ENCODE results near the gene CARS1. TPM values are rescaled to one million over a fixed set of nuclear protein-coding genes. Genes with fewer than 3 reads are reported as not detected.

The CARS1 gene
- polyA plus RNA-seq, 3 donors = 30.9 to 46.8 (median 35.7) TPM

GRCh38 chr11:3003396-3004231, 53.6 kb downstream of the CARS1 start:
- peak overlapping the region in 2 of 7 donors; percentile 38 to 58 for H3K27ac Mint-ChIP-seq
- 95% methylated on average over 9 of the region's 12 CpGs for WGBS (ENCODE audit: insufficient coverage)

GRCh38 chr11:3002871-3003270, 54.4 kb downstream of the CARS1 start:
- peak overlapping the region in 4 of 7 donors; percentile 26 to 90 (median 73) for H3K27ac Mint-ChIP-seq
- H3K36me3 Mint-ChIP-seq = peaks cover 69 to 85% of the 10 kb centered on the region in 2 donors
- Histone ChIP-seq H3K9me3 (replicated peaks in 1 of 2; ENCODE audit: control insufficient read depth in 1 of 2, insufficient read depth in 1 of 2, low read length in 2 of 2) (no peaks in the 10 kb centered on the region), H3K79me2 (ENCODE audit: insufficient read depth, low read length) (no peaks in the 10 kb centered on the region), H3K36me3 (replicated peaks in 1 of 2; ENCODE audit: control insufficient read depth in 1 of 2, insufficient read depth in 2 of 2, low read length in 2 of 2) (peaks cover 49 to 85% of the 10 kb centered on the region in 2 donors), H3K4me1 (ENCODE audit: control insufficient read depth in 1 of 2, insufficient read depth in 2 of 2, low read length in 2 of 2) (peaks cover 12% of the 10 kb centered on the region in 2 donors), H3K4me3 (replicated peaks in 1 of 3; ENCODE audit: low read depth in 2 of 3, low read length in 3 of 3) (peak overlapping the region in 1 of 3 experiments; percentile 16), H3K4me2 (replicated peaks; ENCODE audit: extremely low read depth, low read length, poor library complexity, severe bottlenecking) (peak overlapping the region; percentile 2), H3K9ac (ENCODE audit: insufficient read depth, low read length, poor library complexity, severe bottlenecking) (no peak overlapping the region), H3K27me3 (ENCODE audit: control insufficient read depth in 2 of 2, insufficient read depth in 2 of 2, low read length in 2 of 2) (no peaks in the 10 kb centered on the region), H4K20me1 (ENCODE audit: insufficient read depth, low read length) (peaks cover 8% of the 10 kb centered on the region), H2AFZ (ENCODE audit: insufficient read depth, low read depth, low read length, poor library complexity, severe bottlenecking) (no peak overlapping the region), H3K27ac (ENCODE audit: low read depth in 1 of 2, low read length in 2 of 2) (peak overlapping the region in 1 of 2 donors; percentile 43)
- H3K4me3 Mint-ChIP-seq = no peak overlapping the region
- H3K4me1 Mint-ChIP-seq = peaks cover 16% of the 10 kb centered on the region
- intact Hi-C loops (cut with micrococcal nuclease) = no loop called here
- WGBS (ENCODE audit: insufficient coverage) = 100% methylated on average over 2 of the region's 8 CpGs
- H3K9me3 Mint-ChIP-seq = peaks cover 0 to 4% (median 0%) of the 10 kb centered on the region in 7 donors
- no peak for DNase-seq
- no peak for TF ChIP-seq CTCF (IDR thresholded peaks at IDR 0.05)
- no peaks in the 10 kb centered on the region for H3K27me3 Mint-ChIP-seq (ENCODE audit: low read depth in 3 of 3)

More at GRCh38 chr11:3003396-3004231, 53.6 kb downstream of the CARS1 start:
- no peak for TF ChIP-seq CTCF (IDR thresholded peaks at IDR 0.05)
- Histone ChIP-seq H2AFZ (ENCODE audit: insufficient read depth, low read depth, low read length, poor library complexity, severe bottlenecking) (no peak overlapping the region), H3K4me1 (ENCODE audit: control insufficient read depth in 1 of 2, insufficient read depth in 2 of 2, low read length in 2 of 2) (peaks cover 12% of the 10 kb centered on the region in 2 donors), H3K9me3 (replicated peaks in 1 of 2; ENCODE audit: control insufficient read depth in 1 of 2, insufficient read depth in 1 of 2, low read length in 2 of 2) (no peaks in the 10 kb centered on the region), H3K27ac (ENCODE audit: low read depth in 1 of 2, low read length in 2 of 2) (peak overlapping the region in 1 of 2 donors; percentile 43), H3K27me3 (ENCODE audit: control insufficient read depth in 2 of 2, insufficient read depth in 2 of 2, low read length in 2 of 2) (no peaks in the 10 kb centered on the region), H3K36me3 (replicated peaks in 1 of 2; ENCODE audit: control insufficient read depth in 1 of 2, insufficient read depth in 2 of 2, low read length in 2 of 2) (peaks cover 52 to 90% of the 10 kb centered on the region in 2 donors), H3K4me2 (replicated peaks; ENCODE audit: extremely low read depth, low read length, poor library complexity, severe bottlenecking) (no peak overlapping the region), H3K9ac (ENCODE audit: insufficient read depth, low read length, poor library complexity, severe bottlenecking) (no peak overlapping the region), H3K4me3 (replicated peaks in 1 of 3; ENCODE audit: low read depth in 2 of 3, low read length in 3 of 3) (no peak overlapping the region), H4K20me1 (ENCODE audit: insufficient read depth, low read length) (peaks cover 8% of the 10 kb centered on the region), H3K79me2 (ENCODE audit: insufficient read depth, low read length) (no peaks in the 10 kb centered on the region)
- Mint-ChIP-seq H3K36me3 (peaks cover 76 to 93% of the 10 kb centered on the region in 2 donors), H3K4me3 (no peak overlapping the region), H3K4me1 (peaks cover 16% of the 10 kb centered on the region), H3K27me3 (ENCODE audit: low read depth in 3 of 3) (no peaks in the 10 kb centered on the region), H3K9me3 (peaks cover 0 to 4% (median 0%) of the 10 kb centered on the region in 7 donors)
- intact Hi-C loops (cut with micrococcal nuclease) = no loop called here
- no peak for DNase-seq

Measured in CD14-positive monocyte (primary cell).